H1 (cell line): ENCODE results near the gene MAP4. TPM values are rescaled to one million over a fixed set of nuclear protein-coding genes. Genes with fewer than 3 reads are reported as not detected.

Experiments
- CTCF ChIA-PET: fragments of 300-600 bp; sonication (Branson Sonifier 250); formaldehyde crosslinking; loops from one replicate; lab custom pipeline; 2021; ENCODE audit not compliant: partially characterized antibody; lab: Charles Lee
- POLR2A ChIA-PET: fragments of 300-600 bp; sonication (Branson Sonifier 250); formaldehyde crosslinking; loops from one replicate; lab custom pipeline; 2021; ENCODE audit warnings: inconsistent platforms; ENCODE audit not compliant: partially characterized antibody; lab: Charles Lee
- DNase-seq, 2 experiments: peaks; one replicate each; pipeline versions ENCODE4 v3.0.0 to v3.0.0-alpha.2; 2010 to 2022; ENCODE audit warnings: low spot score in 2 of 2, low read depth in 1 of 2, mixed read lengths in 1 of 2
- FAIRE-seq: peaks from 2 replicates; lab custom pipeline; 2011; peaks lifted over from hg19 to GRCh38; lab: Jason Lieb, UNC
- H2AFZ ChIP-seq: 2 replicates; pipeline ENCODE4 v1.8.1; 2012; ENCODE audit warnings: low read length, inconsistent platforms
- H2AK5ac ChIP-seq: 2 replicates; pipeline ENCODE4 v1.6.1; 2013; ENCODE audit warnings: low read depth, low read length
- H2BK120ac ChIP-seq: replicated peaks from 2 replicates; pipeline ENCODE3; 2013; ENCODE audit warnings: low read depth, low read length, inconsistent platforms
- H2BK12ac ChIP-seq: 2 replicates; pipeline ENCODE4 v1.6.1; 2013; ENCODE audit warnings: low read depth, low read length
- H2BK15ac ChIP-seq: 2 replicates; pipeline ENCODE4 v1.6.1; 2013; ENCODE audit warnings: low read length
- H2BK20ac ChIP-seq: 2 replicates; pipeline ENCODE4 v1.6.1; 2013; ENCODE audit warnings: low read length
- H2BK5ac ChIP-seq: 2 replicates; pipeline ENCODE4 v1.6.1; 2013; ENCODE audit warnings: low read depth, low read length
- H3K14ac ChIP-seq: 2 replicates; pipeline ENCODE4 v1.6.1; 2013; ENCODE audit warnings: inconsistent platforms; ENCODE audit not compliant: insufficient read length
- H3K18ac ChIP-seq: 2 replicates; pipeline ENCODE4 v1.6.1; 2013; ENCODE audit warnings: low read length; ENCODE audit errors: extremely low read depth
- H3K23ac ChIP-seq: 2 replicates; pipeline ENCODE4 v1.6.1; 2013; ENCODE audit warnings: inconsistent platforms; ENCODE audit not compliant: insufficient read length
- H3K23me2 ChIP-seq: 2 replicates; pipeline ENCODE4 v1.6.1; 2013; ENCODE audit warnings: low read depth, low read length
- H3K27ac ChIP-seq: 2 replicates; pipeline ENCODE4 v1.6.1; 2011; ENCODE audit warnings: low read depth, low read length, inconsistent platforms
- H3K27me3 ChIP-seq, 4 experiments: replicated peaks in 1 of 4; 1 replicate in 1 of 4; 2 replicates in 3 of 4; pipeline versions ENCODE4 v1.6.1 to v1.8.1; 2011 to 2013; ENCODE audit warnings: low read length in 3 of 4, mild to moderate bottlenecking in 3 of 4, inconsistent platforms in 2 of 4, mixed read lengths in 2 of 4, moderate library complexity in 1 of 4; ENCODE audit not compliant: control insufficient read depth in 3 of 4, insufficient read depth in 3 of 4; ENCODE audit errors: extremely low read depth in 1 of 4
- H3K36me3 ChIP-seq, 4 experiments: 2 replicates each; pipeline versions ENCODE4 v1.6.1 to v1.8.1; 2011 to 2013; ENCODE audit warnings: mild to moderate bottlenecking in 4 of 4, low read length in 3 of 4, moderate library complexity in 2 of 4, control low read depth in 1 of 4, inconsistent platforms in 1 of 4; ENCODE audit not compliant: insufficient read depth in 4 of 4, control insufficient read depth in 2 of 4
- H3K4ac ChIP-seq: replicated peaks from 2 replicates; pipeline ENCODE3; 2013; ENCODE audit warnings: low read length, low read depth, mixed read lengths, inconsistent platforms; ENCODE audit not compliant: insufficient read length
- H3K4me1 ChIP-seq, 4 experiments: replicated peaks in 1 of 4; 1 replicate in 1 of 4; 2 replicates in 3 of 4; pipeline versions ENCODE4 v1.6.1 to v1.8.1; 2011 to 2013; ENCODE audit warnings: low read length in 3 of 4, inconsistent platforms in 2 of 4, mixed read lengths in 1 of 4; ENCODE audit not compliant: insufficient read depth in 4 of 4, control insufficient read depth in 3 of 4
- H3K4me2 ChIP-seq, 2 experiments: 2 replicates each; pipeline versions ENCODE4 v1.6.1 to v1.8.1; 2011 to 2013; ENCODE audit warnings: low read depth in 2 of 2, low read length in 2 of 2, control low read depth in 1 of 2, inconsistent platforms in 1 of 2, mild to moderate bottlenecking in 1 of 2; ENCODE audit not compliant: insufficient read depth in 1 of 2
- H3K4me3 ChIP-seq, 4 experiments: fragments of 200-600, 300-600 bp in 1 of 4; sonication (generic), shearing (Covaris generic), sonication (Bioruptor Twin) in 1 of 4; 2 replicates each; pipeline versions ENCODE4 v1.5.1 to v1.8.1; 2011 to 2016; ENCODE audit warnings: low read length in 4 of 4, low read depth in 3 of 4, control low read depth in 2 of 4, inconsistent platforms in 2 of 4, mild to moderate bottlenecking in 2 of 4, mixed read lengths in 1 of 4, moderate library complexity in 1 of 4; ENCODE audit not compliant: insufficient read depth in 2 of 4; ENCODE audit errors: extremely low read depth in 1 of 4
- H3K56ac ChIP-seq: replicated peaks from 2 replicates; pipeline ENCODE3; 2013; ENCODE audit warnings: low read depth, mild to moderate bottlenecking, mixed read lengths, low read length, inconsistent platforms; ENCODE audit not compliant: insufficient read length
- H3K79me1 ChIP-seq: 2 replicates; pipeline ENCODE4 v1.6.1; 2013; ENCODE audit warnings: low read depth, low read length, control low read depth
- H3K79me2 ChIP-seq, 2 experiments: 2 replicates each; pipeline versions ENCODE4 v1.6.1 to v1.8.1; 2012 to 2013; ENCODE audit warnings: low read length in 2 of 2, mild to moderate bottlenecking in 2 of 2, inconsistent platforms in 1 of 2; ENCODE audit not compliant: insufficient read depth in 2 of 2, control insufficient read depth in 1 of 2
- H3K9ac ChIP-seq, 4 experiments: replicated peaks in 1 of 4; 1 replicate in 1 of 4; 2 replicates in 3 of 4; pipeline versions ENCODE4 v1.6.1 to v1.8.1; 2011 to 2013; ENCODE audit warnings: low read depth in 3 of 4, low read length in 3 of 4, control low read depth in 2 of 4, mild to moderate bottlenecking in 2 of 4, moderate library complexity in 2 of 4, inconsistent platforms in 1 of 4; ENCODE audit errors: extremely low read depth in 1 of 4
- H3K9me3 ChIP-seq, 2 experiments: 2 replicates each; pipeline versions ENCODE4 v1.6.1 to v1.8.1; 2012 to 2013; ENCODE audit warnings: mild to moderate bottlenecking in 2 of 2, moderate library complexity in 2 of 2, control low read depth in 1 of 2, inconsistent platforms in 1 of 2, low read depth in 1 of 2, low read length in 1 of 2, mixed read lengths in 1 of 2; ENCODE audit not compliant: insufficient read depth in 2 of 2
- H4K20me1 ChIP-seq, 2 experiments: replicated peaks in 1 of 2; 2 replicates each; pipeline versions ENCODE3 to v1.8.1; 2011 to 2013; ENCODE audit warnings: inconsistent platforms in 2 of 2, low read length in 2 of 2, mild to moderate bottlenecking in 1 of 2; ENCODE audit not compliant: insufficient read depth in 2 of 2, control insufficient read depth in 1 of 2
- H4K5ac ChIP-seq: 2 replicates; pipeline ENCODE4 v1.6.1; 2013; ENCODE audit warnings: low read length, low read depth, mixed read lengths, inconsistent platforms; ENCODE audit not compliant: insufficient read length
- H4K8ac ChIP-seq: 2 replicates; pipeline ENCODE4 v1.8.0; 2013; ENCODE audit warnings: mild to moderate bottlenecking, moderate library complexity, low read length, inconsistent platforms; ENCODE audit not compliant: insufficient read depth; ENCODE audit errors: extremely low read depth
- H4K91ac ChIP-seq: replicated peaks from 2 replicates; pipeline ENCODE3; 2013; ENCODE audit warnings: low read length, mixed read lengths, inconsistent platforms; ENCODE audit not compliant: insufficient read length
- BACH1 ChIP-seq: IDR thresholded peaks from 2 replicates; pipeline ENCODE4 v1.6.1; 2012; ENCODE audit warnings: low read length, improper control_type of control experiment
- CEBPB ChIP-seq: IDR thresholded peaks from 2 replicates; pipeline ENCODE4 v1.6.1; 2012; ENCODE audit warnings: low read depth, low read length
- CTBP2 ChIP-seq: IDR thresholded peaks from 2 replicates; pipeline ENCODE4 v1.7.0; 2011; ENCODE audit warnings: borderline replicate concordance, mild to moderate bottlenecking, moderate library complexity, mixed read lengths, low read length; ENCODE audit not compliant: insufficient read depth, insufficient read length
- E2F6 ChIP-seq: IDR thresholded peaks from 2 replicates; pipeline ENCODE4 v1.6.1; 2012; ENCODE audit warnings: inconsistent platforms
- EGR1 ChIP-seq: IDR thresholded peaks from 2 replicates; pipeline ENCODE4 v1.6.1; 2011; ENCODE audit warnings: low read depth, low read length, borderline replicate concordance
- JUND ChIP-seq: IDR thresholded peaks from 2 replicates; pipeline ENCODE4 v1.6.1; 2011; ENCODE audit warnings: mild to moderate bottlenecking, improper control_type of control experiment, low read length
- NANOG ChIP-seq: IDR thresholded peaks from 2 replicates; pipeline ENCODE4 v1.6.1; 2011; ENCODE audit warnings: low read length, low read depth, mild to moderate bottlenecking, inconsistent platforms; ENCODE audit not compliant: insufficient read depth, poor library complexity, severe bottlenecking
- RBBP5 ChIP-seq: IDR thresholded peaks from 2 replicates; pipeline ENCODE4 v1.7.1; 2012; ENCODE audit warnings: low read depth, mild to moderate bottlenecking, inconsistent platforms, low read length, moderate library complexity, borderline replicate concordance
- SIX5 ChIP-seq: IDR thresholded peaks from 2 replicates; pipeline ENCODE4 v1.6.1; 2011; ENCODE audit warnings: mild to moderate bottlenecking, low read depth, low read length
- SP1 ChIP-seq: IDR thresholded peaks from 2 replicates; pipeline ENCODE4 v1.6.1; 2011; ENCODE audit warnings: low read depth, low read length
- WGBS, 2 experiments: shearing (Covaris generic) in 1 of 2; methylation state at CpG; one replicate each; pipeline versions ENCODE4 v1.1.6 to v1.1.7; 2013 to 2015; ENCODE audit warnings: low lambda C conversion rate in 2 of 2, mixed read lengths in 2 of 2, inconsistent platforms in 1 of 2, low coverage in 1 of 2, missing lambda C conversion rate in 1 of 2; ENCODE audit not compliant: insufficient replicate concordance in 2 of 2, insufficient coverage in 1 of 2, insufficient read length in 1 of 2; ENCODE audit errors: extremely low coverage in 1 of 2, missing lambda C conversion rate in 1 of 2; 5-methylcytosine and 5-hydroxymethylcytosine counted together
- polyA plus RNA-seq, 7 experiments: library from polyadenylated mRNA; depleted of rRNA in 3 of 7; stranded (reverse) in 5 of 7; unstranded in 2 of 7; fragments of >200 nt in 5 of 7; fragments of 200-250 nt in 2 of 7; gene quantifications; 1 replicate in 5 of 7; 2 replicates in 1 of 7; 4 replicates in 1 of 7; pipeline versions ENCODE4 v1.2.1 to v1.2.3, GENCODE V29; 2011 to 2013; ENCODE audit warnings: missing spikeins in 2 of 7, mixed read lengths in 2 of 7
- total RNA-seq: library from RNA; stranded (reverse); fragmentation: NEBNext Ultra II Directional; extraction: Animal tissue kit (Norgen Biotek cat#: 25700); gene quantifications from 2 replicates; pipeline ENCODE4 v1.2.1, GENCODE V29; 2021

Gene MAP4
- total and polyA plus RNA-seq, 2 of the 8 experiments (the other 6 are each of a cell fraction or from before 2014, with no cell fraction given): 67.0 to 179 TPM

- peaks cover 4 to 15% (median 10%) of the 10 kb centered on the region in 4 experiments; a peak in 6 of 8 replicates for H3K36me3 ChIP-seq
- H3K4me2 ChIP-seq: no peak overlapping the region
- CTCF ChIA-PET: interaction anchor here (0.9 to 1.9 kb wide), 4 partner anchors 28 to 242 kb away, joined by 3 to 5 read pairs (median 4); no protein-coding TSS in a partner anchor
Measured at GRCh38 chr3:47909607-47910006, 106.6 kb downstream of the MAP4 start.

More at GRCh38 chr3:47909607-47910006, 106.6 kb downstream of the MAP4 start:
- Histone ChIP-seq H4K20me1 (peaks cover 0 to 2% of the 10 kb centered on the region in 2 experiments), H3K27ac (no peak overlapping the region), H3K9ac (no peak overlapping the region), H3K79me2 (no peaks in the 10 kb centered on the region), H2BK20ac (no peak overlapping the region), H3K4me3 (no peak overlapping the region), H2AK5ac (no peak overlapping the region), H3K18ac (no peak overlapping the region), H2AFZ (no peak overlapping the region), H3K14ac (no peak overlapping the region), H4K91ac (no peak overlapping the region), H3K4ac (no peak overlapping the region), H2BK5ac (no peak overlapping the region), H3K27me3 (no peaks in the 10 kb centered on the region), H3K4me1 (peaks cover 0 to 2% (median under 1%) of the 10 kb centered on the region in 4 experiments; a peak in 1 of 7 replicates), H3K9me3 (no peaks in the 10 kb centered on the region), H3K23me2 (no peaks in the 10 kb centered on the region), H3K23ac (no peak overlapping the region), H2BK120ac (no peak overlapping the region), H2BK12ac (no peak overlapping the region), H4K8ac (no peak overlapping the region), H3K79me1 (no peaks in the 10 kb centered on the region), H4K5ac (no peak overlapping the region), H3K56ac (no peak overlapping the region), H2BK15ac (no peak overlapping the region)
- DNase-seq (no peak), FAIRE-seq (no peak)
- POLR2A ChIA-PET: interaction anchor here (0.8 to 2.2 kb wide), 3 partner anchors 19 to 165 kb away, joined by 3 to 8 read pairs (median 4); no protein-coding TSS in a partner anchor
- TF ChIP-seq CEBPB (no peak), E2F6 (no peak), EGR1 (no peak), RBBP5 (no peak), NANOG (no peak), SIX5 (no peak), SP1 (no peak), BACH1 (no peak), CTBP2 (no peak), JUND (no peak)
- 76% methylated on average over 2 of the region's 2 CpGs; no CpG with 5 or more reads in 1 of the 2 experiments for WGBS, 2 experiments
